ENCODE data around the gene MORN1. TPM values are rescaled to one million over a fixed set of nuclear protein-coding genes. Genes with fewer than 3 reads are reported as not detected.

The MORN1 gene
- total and polyA plus RNA-seq, 12 donors = 1.2 to 7.6 (median 5.2) TPM

GRCh38 chr1:2406451-2407041 lies 15.2 kb upstream of the MORN1 start:
- Histone ChIP-seq H3K9me3 (no peaks in the 10 kb centered on the region), H3K27me3 (no peaks in the 10 kb centered on the region), H3K36me3 (peaks cover 0 to 85% (median 49%) of the 10 kb centered on the region in 9 donors), H3K27ac (no peak overlapping the region), H3K4me1 (peaks cover 0 to 10% (median 3%) of the 10 kb centered on the region in 9 donors), H3K4me3 (no peak overlapping the region)
- 73 to 80% methylated on average over 26 of the region's 26 CpGs for WGBS, 2 donors
- ATAC-seq (peak in 2 of 8 donors; percentile 5 to 18), DNase-seq (no peak)
- TF ChIP-seq CTCF (IDR thresholded peaks at IDR 0.05) = no peak
- intact Hi-C loops (cut with DNase I) = no loop called here

- Histone ChIP-seq H3K4me1 (peaks cover 0 to 8% (median 0%) of the 10 kb centered on the region in 9 donors), H3K36me3 (peaks cover 0 to 90% (median 52%) of the 10 kb centered on the region in 9 donors), H3K27ac (no peak overlapping the region), H3K9me3 (no peaks in the 10 kb centered on the region), H3K4me3 (no peak overlapping the region), H3K27me3 (no peaks in the 10 kb centered on the region)
- DNase-seq = peak in 1 of 2 donors; percentile 9
- ATAC-seq = no peak
- 82% methylated on average over 28 of the region's 28 CpGs for WGBS, 2 donors
- intact Hi-C loops (cut with DNase I) = no loop called here
- no peak for TF ChIP-seq CTCF (IDR thresholded peaks at IDR 0.05)
Measured at GRCh38 chr1:2405588-2406295, 14.4 kb upstream of the MORN1 start.

- Histone ChIP-seq H3K4me1 (peaks cover 0 to 8% (median 0%) of the 10 kb centered on the region in 9 donors), H3K27ac (no peak overlapping the region), H3K27me3 (no peaks in the 10 kb centered on the region), H3K36me3 (peaks cover 0 to 94% (median 57%) of the 10 kb centered on the region in 9 donors), H3K4me3 (no peak overlapping the region), H3K9me3 (no peaks in the 10 kb centered on the region)
- no peak for TF ChIP-seq CTCF (IDR thresholded peaks at IDR 0.05)
- ATAC-seq = no peak
- WGBS, 2 donors = 72 to 79% methylated on average over 24 of the region's 24 CpGs
- intact Hi-C loops (cut with DNase I) = no loop called here
- DNase-seq = no peak
Measured at GRCh38 chr1:2404890-2405511, 13.6 kb upstream of the MORN1 start.

- no peak for ATAC-seq
- Histone ChIP-seq H3K9me3 (no peaks in the 10 kb centered on the region), H3K27me3 (no peaks in the 10 kb centered on the region), H3K36me3 (peaks cover 0 to 94% (median 64%) of the 10 kb centered on the region in 9 donors), H3K4me3 (no peak overlapping the region), H3K27ac (no peak overlapping the region), H3K4me1 (peaks cover 0 to 6% (median 0%) of the 10 kb centered on the region in 9 donors)
- TF ChIP-seq CTCF (IDR thresholded peaks at IDR 0.05) = no peak
- intact Hi-C loops (cut with DNase I) = no loop called here
- WGBS, 2 donors = 78 to 82% methylated on average over 29 of the region's 29 CpGs
- DNase-seq = peak in 1 of 2 donors; percentile 2
Measured at GRCh38 chr1:2404142-2404889, 13.0 kb upstream of the MORN1 start.
